Liver (tissue), 9 donors: ENCODE data around the gene IL17RD. TPM values are rescaled to one million over a fixed set of nuclear protein-coding genes. Genes with fewer than 3 reads are reported as not detected.

Source experiments
- DNase-seq: peaks from one replicate; pipeline ENCODE4 v3.0.0-alpha.2; 2017; ENCODE audit warnings: low spot score
- H3K27ac ChIP-seq, 2 donors: one replicate each; pipeline ENCODE4 v1.7.0; 2013; ENCODE audit warnings: inconsistent platforms in 2 of 2, low read length in 2 of 2, control low read depth in 1 of 2, low read depth in 1 of 2, mild to moderate bottlenecking in 1 of 2
- H3K27me3 ChIP-seq, 4 donors: one replicate each; pipeline versions ENCODE4 v1.6.1 to v1.7.0; 2013; ENCODE audit warnings: low read length in 3 of 4, inconsistent platforms in 1 of 4, mild to moderate bottlenecking in 1 of 4, moderate library complexity in 1 of 4; ENCODE audit not compliant: control insufficient read depth in 4 of 4, insufficient read depth in 4 of 4
- H3K36me3 ChIP-seq, 4 donors: one replicate each; pipeline versions ENCODE4 v1.6.1 to v1.7.0; 2013; ENCODE audit warnings: low read length in 3 of 4, mild to moderate bottlenecking in 3 of 4, low read depth in 1 of 4, moderate library complexity in 1 of 4; ENCODE audit not compliant: control insufficient read depth in 4 of 4, insufficient read depth in 3 of 4
- H3K4me1 ChIP-seq, 4 donors: one replicate each; pipeline versions ENCODE4 v1.6.1 to v1.7.0; 2013; ENCODE audit warnings: low read length in 3 of 4, mild to moderate bottlenecking in 3 of 4, moderate library complexity in 1 of 4; ENCODE audit not compliant: control insufficient read depth in 4 of 4, insufficient read depth in 4 of 4
- H3K4me3 ChIP-seq, 3 donors: one replicate each; pipeline versions ENCODE4 v1.6.1 to v1.7.0; 2013; ENCODE audit warnings: low read length in 3 of 3, control low read depth in 1 of 3, low read depth in 1 of 3, mild to moderate bottlenecking in 1 of 3
- H3K9ac ChIP-seq, 2 donors: one replicate each; pipeline ENCODE4 v1.7.0; 2013; ENCODE audit warnings: low read length in 2 of 2, mild to moderate bottlenecking in 2 of 2, moderate library complexity in 2 of 2, control low read depth in 1 of 2, low read depth in 1 of 2
- H3K9me3 ChIP-seq, 4 donors: one replicate each; pipeline versions ENCODE4 v1.6.1 to v1.7.0; 2013; ENCODE audit warnings: low read length in 3 of 4; ENCODE audit not compliant: control insufficient read depth in 4 of 4
- ATF3 ChIP-seq: IDR thresholded peaks from 2 replicates; pipeline ENCODE4 v1.6.1; 2016; ENCODE audit warnings: antibody characterized with exemption
- CTCF ChIP-seq: fragments of 150-350 bp; IDR thresholded peaks from 2 replicates; pipeline ENCODE4 v1.5.1; 2017; ENCODE audit warnings: improper control_type of control experiment, low read depth, low read length; ENCODE audit not compliant: missing input control
- EGR1 ChIP-seq, 2 donors: IDR thresholded peaks; 2 replicates each; pipeline ENCODE4 v1.6.1; 2016 to 2018; ENCODE audit warnings: antibody characterized with exemption in 2 of 2, low read depth in 2 of 2
- FOXA1 ChIP-seq: IDR thresholded peaks from 2 replicates; pipeline ENCODE4 v1.6.1; 2016; ENCODE audit warnings: antibody characterized with exemption
- FOXA2 ChIP-seq: IDR thresholded peaks from 2 replicates; pipeline ENCODE4 v1.6.1; 2016; ENCODE audit warnings: antibody characterized with exemption
- GABPA ChIP-seq, 2 donors: IDR thresholded peaks in 1 of 2; conservative IDR thresholded peaks in 1 of 2; 2 replicates each; pipeline ENCODE4 v1.6.1; 2016; ENCODE audit warnings: antibody characterized with exemption in 2 of 2, mild to moderate bottlenecking in 1 of 2, moderate library complexity in 1 of 2
- HNF4A ChIP-seq, 2 donors: conservative IDR thresholded peaks; 2 replicates each; pipeline ENCODE4 v1.6.1; 2016; ENCODE audit warnings: antibody characterized with exemption in 2 of 2, mild to moderate bottlenecking in 2 of 2
- HNF4G ChIP-seq: IDR thresholded peaks from 2 replicates; pipeline ENCODE4 v1.6.1; 2016; ENCODE audit warnings: antibody characterized with exemption
- JUND ChIP-seq, 2 donors: IDR thresholded peaks; 2 replicates each; pipeline ENCODE4 v1.6.1; 2016; ENCODE audit warnings: antibody characterized with exemption in 2 of 2
- MAX ChIP-seq: IDR thresholded peaks from 2 replicates; pipeline ENCODE4 v1.6.1; 2016; ENCODE audit warnings: antibody characterized with exemption
- NR2F2 ChIP-seq: IDR thresholded peaks from 2 replicates; pipeline ENCODE4 v1.6.1; 2016; ENCODE audit warnings: antibody characterized with exemption
- RAD21 ChIP-seq, 2 donors: IDR thresholded peaks; 2 replicates each; pipeline ENCODE4 v1.6.1; 2016; ENCODE audit warnings: antibody characterized with exemption in 2 of 2, mild to moderate bottlenecking in 2 of 2
- REST ChIP-seq: IDR thresholded peaks from 2 replicates; pipeline ENCODE4 v1.6.1; 2016; ENCODE audit warnings: antibody characterized with exemption, mild to moderate bottlenecking
- RXRA ChIP-seq, 2 donors: IDR thresholded peaks; 2 replicates each; pipeline ENCODE4 v1.6.1; 2017 to 2018; ENCODE audit warnings: antibody characterized with exemption in 2 of 2, mild to moderate bottlenecking in 1 of 2
- SP1 ChIP-seq: IDR thresholded peaks from 2 replicates; pipeline ENCODE4 v1.6.1; 2018; ENCODE audit warnings: antibody characterized with exemption, mild to moderate bottlenecking
- TAF1 ChIP-seq: conservative IDR thresholded peaks from 2 replicates; pipeline ENCODE4 v1.6.1; 2016; ENCODE audit warnings: antibody characterized with exemption, mild to moderate bottlenecking
- YY1 ChIP-seq: IDR thresholded peaks from 2 replicates; pipeline ENCODE4 v1.6.1; 2016; ENCODE audit warnings: antibody characterized with exemption, mild to moderate bottlenecking
- ZBTB33 ChIP-seq: IDR thresholded peaks from 2 replicates; pipeline ENCODE4 v1.6.1; 2016; ENCODE audit warnings: antibody characterized with exemption
- WGBS: extraction: QIAGEN DNeasy Blood & Tissue Kit; methylation state at CpG from one replicate; pipeline ENCODE4 v1.1.7; 2013; 5-methylcytosine and 5-hydroxymethylcytosine counted together
- polyA plus RNA-seq, 2 donors: library from polyadenylated mRNA; stranded (reverse) in 1 of 2; unstranded in 1 of 2; fragments of 200-250 nt in 1 of 2; fragments of >200 nt in 1 of 2; fragmentation: Nextera tagmentation in 1 of 2; extraction: Ambion mirVana in 1 of 2; gene quantifications; one replicate each; pipeline versions ENCODE4 v1.2.1 to v1.2.3, GENCODE V29; 2013 to 2015
- total RNA-seq, 2 donors: library from RNA; depleted of rRNA; stranded (reverse); fragments of >200 nt; gene quantifications; one replicate each; pipeline ENCODE4 v1.2.3, GENCODE V29; 2014
- donor health status: healthy.
- donor health status: healthy.
- donor health status: healthy.
- donor health status: healthy.
- donor health status: healthy.

Gene IL17RD
- total and polyA plus RNA-seq, 4 donors, result 0.09 to 0.67 (median 0.32) TPM

GRCh38 chr3:57165641-57166040, 488 bp upstream of the IL17RD start:
- Histone ChIP-seq H3K4me1 (peaks cover 5 to 21% (median 14%) of the 10 kb centered on the region in 4 donors), H3K27me3 (peaks cover 0 to 7% (median 2%) of the 10 kb centered on the region in 4 donors), H3K4me3 (no peak overlapping the region), H3K27ac (no peak overlapping the region), H3K36me3 (no peaks in the 10 kb centered on the region), H3K9ac (no peak overlapping the region), H3K9me3 (no peaks in the 10 kb centered on the region)
- TF ChIP-seq YY1 (no peak), NR2F2 (no peak), CTCF (no peak), TAF1 (no peak), RXRA (IDR thresholded peaks at IDR 0.05) (no peak), GABPA (IDR thresholded peaks at IDR 0.05 in 1 of 2, conservative IDR thresholded peaks at IDR 0.05 in 1 of 2) (no peak), RAD21 (IDR thresholded peaks at IDR 0.05) (no peak), ATF3 (no peak), ZBTB33 (no peak), HNF4A (conservative IDR thresholded peaks at IDR 0.05) (no peak), JUND (IDR thresholded peaks at IDR 0.05) (no peak), MAX (no peak), FOXA2 (no peak), REST (no peak), EGR1 (IDR thresholded peaks at IDR 0.05; ENCODE audit: low read depth in 2 of 2) (no peak), SP1 (no peak), FOXA1 (no peak), HNF4G (no peak)
- DNase-seq, result no peak
- WGBS, result 39% methylated on average over 4 of the region's 4 CpGs
